Adipocyte (in vitro differentiated cells): ENCODE results near the gene DGKB.
"Not testable (repeated sequence)": the region's sequence is repeated elsewhere in the genome, so short reads cannot be mapped to it uniquely, and the experiment has no call there.

ENCODE experiments used
- DNase-seq: peaks from one replicate; pipeline ENCODE4 v3.0.0-alpha.2; 2015; ENCODE audit warnings: low read depth
- H3K27me3 ChIP-seq: replicated peaks from 2 replicates; pipeline ENCODE4 v1.7.0; 2013; ENCODE audit warnings: mild to moderate bottlenecking, low read length, moderate library complexity; ENCODE audit not compliant: control insufficient read depth, insufficient read depth
- H3K36me3 ChIP-seq: 2 replicates; pipeline ENCODE4 v1.7.0; 2013; ENCODE audit warnings: low read length, mild to moderate bottlenecking, moderate library complexity; ENCODE audit not compliant: control insufficient read depth, insufficient read depth, severe bottlenecking
- H3K4me1 ChIP-seq: 2 replicates; pipeline ENCODE4 v1.7.0; 2013; ENCODE audit warnings: mild to moderate bottlenecking, low read length, moderate library complexity; ENCODE audit not compliant: control insufficient read depth, insufficient read depth
- H3K4me3 ChIP-seq: 2 replicates; pipeline ENCODE4 v1.7.0; 2013; ENCODE audit warnings: mild to moderate bottlenecking, low read length, moderate library complexity
- H3K9ac ChIP-seq: 2 replicates; pipeline ENCODE4 v1.7.0; 2013; ENCODE audit warnings: mild to moderate bottlenecking, low read length, moderate library complexity
- H3K9me3 ChIP-seq: 2 replicates; pipeline ENCODE4 v1.7.0; 2013; ENCODE audit warnings: mild to moderate bottlenecking, low read length, moderate library complexity; ENCODE audit not compliant: control insufficient read depth

The DGKB gene

GRCh38 chr7:14286036-14286435 lies 616.5 kb downstream of the DGKB start:
- Histone ChIP-seq H3K9me3 (no peaks in the 10 kb centered on the region), H3K27me3 (no peaks in the 10 kb centered on the region), H3K9ac (no peak overlapping the region), H3K4me1 (no peaks in the 10 kb centered on the region), H3K4me3 (no peak overlapping the region), H3K36me3 (no peaks in the 10 kb centered on the region)
- no peak for DNase-seq

- not testable (repeated sequence) for H3K36me3 ChIP-seq, H3K4me1 ChIP-seq, DNase-seq, H3K9ac ChIP-seq, H3K4me3 ChIP-seq, H3K9me3 ChIP-seq, H3K27me3 ChIP-seq
Measured at GRCh38 chr7:14279065-14279871, 623.3 kb downstream of the DGKB start.

- Histone ChIP-seq H3K9ac (no peak overlapping the region), H3K4me3 (no peak overlapping the region), H3K36me3 (no peaks in the 10 kb centered on the region), H3K27me3 (no peaks in the 10 kb centered on the region), H3K4me1 (no peaks in the 10 kb centered on the region), H3K9me3 (no peaks in the 10 kb centered on the region)
- no peak for DNase-seq
Measured at GRCh38 chr7:14275356-14275755, 627.2 kb downstream of the DGKB start.

- DNase-seq, result no peak
- H3K27me3 ChIP-seq, result no peaks in the 10 kb centered on the region
- H3K36me3 ChIP-seq, result no peaks in the 10 kb centered on the region
- no peak overlapping the region for H3K4me3 ChIP-seq
- no peaks in the 10 kb centered on the region for H3K9me3 ChIP-seq
- H3K9ac ChIP-seq, result no peak overlapping the region
- no peaks in the 10 kb centered on the region for H3K4me1 ChIP-seq
Measured at GRCh38 chr7:14271441-14271840, 631.1 kb downstream of the DGKB start.

GRCh38 chr7:14270099-14270498 lies 632.5 kb downstream of the DGKB start:
- H3K4me1 ChIP-seq, result no peaks in the 10 kb centered on the region
- DNase-seq, result no peak
- no peaks in the 10 kb centered on the region for H3K27me3 ChIP-seq
- H3K4me3 ChIP-seq, result no peak overlapping the region
- no peak overlapping the region for H3K9ac ChIP-seq
- no peaks in the 10 kb centered on the region for H3K9me3 ChIP-seq
- no peaks in the 10 kb centered on the region for H3K36me3 ChIP-seq

GRCh38 chr7:14260011-14260410 lies 642.5 kb downstream of the DGKB start:
- no peaks in the 10 kb centered on the region for H3K4me1 ChIP-seq
- DNase-seq, result no peak
- H3K36me3 ChIP-seq, result no peaks in the 10 kb centered on the region
- no peak overlapping the region for H3K4me3 ChIP-seq
- no peaks in the 10 kb centered on the region for H3K27me3 ChIP-seq
- no peak overlapping the region for H3K9ac ChIP-seq
- H3K9me3 ChIP-seq, result no peaks in the 10 kb centered on the region

GRCh38 chr7:14258861-14259260 lies 643.7 kb downstream of the DGKB start:
- DNase-seq, result no peak
- Histone ChIP-seq H3K4me1 (no peaks in the 10 kb centered on the region), H3K9me3 (no peaks in the 10 kb centered on the region)

GRCh38 chr7:14258441-14258840 lies 644.1 kb downstream of the DGKB start:
- Histone ChIP-seq H3K4me1 (no peaks in the 10 kb centered on the region), H3K4me3 (no peak overlapping the region), H3K9me3 (no peaks in the 10 kb centered on the region), H3K27me3 (no peaks in the 10 kb centered on the region), H3K9ac (no peak overlapping the region), H3K36me3 (no peaks in the 10 kb centered on the region)
- no peak for DNase-seq

More at GRCh38 chr7:14258861-14259260, 643.7 kb downstream of the DGKB start:
- no peak overlapping the region for H3K4me3 ChIP-seq
- H3K36me3 ChIP-seq, result no peaks in the 10 kb centered on the region
- no peaks in the 10 kb centered on the region for H3K27me3 ChIP-seq
- H3K9ac ChIP-seq, result no peak overlapping the region

- no peak for DNase-seq
- Histone ChIP-seq H3K27me3 (no peaks in the 10 kb centered on the region), H3K4me3 (no peak overlapping the region), H3K9ac (no peak overlapping the region), H3K36me3 (no peaks in the 10 kb centered on the region), H3K4me1 (no peaks in the 10 kb centered on the region), H3K9me3 (peaks cover 9% of the 10 kb centered on the region)
Measured at GRCh38 chr7:14252458-14252857, 650.1 kb downstream of the DGKB start.

GRCh38 chr7:14242175-14242574 lies 660.4 kb downstream of the DGKB start:
- no peak for DNase-seq
- Histone ChIP-seq H3K9ac (no peak overlapping the region), H3K27me3 (no peaks in the 10 kb centered on the region), H3K4me1 (no peaks in the 10 kb centered on the region), H3K4me3 (no peak overlapping the region), H3K9me3 (no peaks in the 10 kb centered on the region), H3K36me3 (no peaks in the 10 kb centered on the region)

GRCh38 chr7:14236834-14237233 lies 665.7 kb downstream of the DGKB start:
- Histone ChIP-seq H3K4me1 (peaks cover 25% of the 10 kb centered on the region), H3K4me3 (no peak overlapping the region), H3K36me3 (no peaks in the 10 kb centered on the region), H3K9me3 (no peaks in the 10 kb centered on the region), H3K9ac (no peak overlapping the region), H3K27me3 (no peaks in the 10 kb centered on the region)
- no peak for DNase-seq

GRCh38 chr7:14235056-14235455 lies 667.5 kb downstream of the DGKB start:
- H3K4me1 ChIP-seq, result peaks cover 25% of the 10 kb centered on the region

More at GRCh38 chr7:14235056-14235455, 667.5 kb downstream of the DGKB start:
- Histone ChIP-seq H3K36me3 (no peaks in the 10 kb centered on the region), H3K9me3 (no peaks in the 10 kb centered on the region), H3K27me3 (no peaks in the 10 kb centered on the region), H3K4me3 (peak overlapping the region; percentile 3), H3K9ac (no peak overlapping the region)
- DNase-seq, result no peak
